K562 (cell line): ENCODE measurements around the gene MAPK4. TPM values are rescaled to one million over a fixed set of nuclear protein-coding genes. Genes with fewer than 3 reads are reported as not detected.

ENCODE experiments used
- ATAC-seq: fragments of 200-7000 bp; cut with Tn5 transposase; 3 replicates; pipeline ENCODE4 v1.9.1; 2020; ENCODE audit warnings: moderate library complexity
- BruUV-seq: library from RNA; stranded (reverse); fragments of 400-500 nt; replicated peaks from 2 replicates; lab custom pipeline; 2021; lab: Mats Ljungman, UMichigan
- CTCF ChIA-PET: fragments of 300-600 bp; formaldehyde crosslinking; extraction: SDS; loops from one replicate; lab custom pipeline; 2021; ENCODE audit warnings: low intra/inter-chr PET ratio; lab: Yijun Ruan, JAX
- POLR2A ChIA-PET: fragments of 300-600, 350-650 bp; sonication (Branson Sonifier 250); formaldehyde crosslinking; extraction: SDS; loops from one replicate; lab custom pipeline; 2021; ENCODE audit warnings: antibody characterized with exemption, inconsistent platforms; lab: Yijun Ruan, JAX
- DNase-seq, 4 experiments: peaks; one replicate each; pipeline versions ENCODE4 v3.0.0 to v3.0.0-alpha.2; 2011 to 2018; ENCODE audit warnings: low spot score in 3 of 4, mixed read lengths in 3 of 4; ENCODE audit errors: extremely low read depth in 1 of 4
- FAIRE-seq: peaks from 2 replicates; lab custom pipeline; 2011; peaks lifted over from hg19 to GRCh38; lab: Jason Lieb, UNC
- H2AFZ ChIP-seq: 2 replicates; pipeline ENCODE4 v1.6.0; 2011; ENCODE audit warnings: low read depth, low read length, control low read depth, inconsistent platforms
- H3K27ac ChIP-seq: fragments of 200-600 bp; 3 replicates; pipeline ENCODE4 v1.8.0; 2011; ENCODE audit warnings: low read depth, mild to moderate bottlenecking, control low read depth, inconsistent platforms, low read length, moderate library complexity, mixed read lengths; ENCODE audit errors: extremely low read depth
- H3K27me3 ChIP-seq, 2 experiments: fragments of 300-600 bp in 1 of 2; 2 replicates in 1 of 2; 3 replicates in 1 of 2; pipeline versions ENCODE4 v1.6.0 to v1.8.0; 2011; ENCODE audit warnings: inconsistent platforms in 2 of 2, low read length in 2 of 2, mild to moderate bottlenecking in 1 of 2, mixed read lengths in 1 of 2, moderate library complexity in 1 of 2; ENCODE audit not compliant: control insufficient read depth in 2 of 2, insufficient read depth in 2 of 2
- H3K36me3 ChIP-seq: fragments of 300-600 bp; 3 replicates; pipeline ENCODE4 v1.8.0; 2011; ENCODE audit warnings: mild to moderate bottlenecking, low read length, inconsistent platforms; ENCODE audit not compliant: control insufficient read depth, insufficient read depth
- H3K4me1 ChIP-seq, 2 experiments: fragments of 200-600 bp in 1 of 2; replicated peaks in 1 of 2; 2 replicates in 1 of 2; 3 replicates in 1 of 2; pipeline versions ENCODE4 v1.5.1 to v1.8.0; 2011; ENCODE audit warnings: inconsistent platforms in 2 of 2, low read length in 2 of 2, mild to moderate bottlenecking in 1 of 2, mixed read lengths in 1 of 2, moderate library complexity in 1 of 2; ENCODE audit not compliant: control insufficient read depth in 2 of 2, insufficient read depth in 2 of 2
- H3K4me2 ChIP-seq: 2 replicates; pipeline ENCODE4 v1.6.1; 2011; ENCODE audit warnings: low read length, control low read depth, inconsistent platforms, mixed read lengths; ENCODE audit not compliant: insufficient read depth
- H3K4me3 ChIP-seq: fragments of 200-600 bp; sonication (generic), shearing (Covaris generic); 2 replicates; pipeline ENCODE4 v1.5.1; 2016; ENCODE audit warnings: control low read depth, inconsistent platforms
- H3K79me2 ChIP-seq: fragments of 200-600 bp; 3 replicates; pipeline ENCODE4 v1.8.0; 2011; ENCODE audit warnings: low read length, inconsistent platforms; ENCODE audit not compliant: control insufficient read depth, insufficient read depth
- H3K9ac ChIP-seq, 2 experiments: 2 replicates each; pipeline versions ENCODE4 v1.6.0 to v1.6.1; 2011; ENCODE audit warnings: low read depth in 2 of 2, low read length in 2 of 2, control low read depth in 1 of 2, inconsistent platforms in 1 of 2, mild to moderate bottlenecking in 1 of 2, mixed read lengths in 1 of 2; ENCODE audit not compliant: insufficient read depth in 1 of 2
- H3K9me1 ChIP-seq: one replicate; pipeline ENCODE4 v1.6.0; 2011; ENCODE audit warnings: inconsistent platforms, mild to moderate bottlenecking, low read length, moderate library complexity; ENCODE audit not compliant: control insufficient read depth, insufficient read depth
- H3K9me3 ChIP-seq: replicated peaks from 2 replicates; pipeline ENCODE4 v1.5.1; 2011; ENCODE audit warnings: low read depth, low read length, inconsistent platforms; ENCODE audit not compliant: control insufficient read depth, insufficient read depth
- H4K20me1 ChIP-seq: replicated peaks from 2 replicates; pipeline ENCODE4 v1.6.1; 2011; ENCODE audit warnings: low read length, inconsistent platforms, mixed read lengths; ENCODE audit not compliant: control insufficient read depth, insufficient read depth
- CSDE1 ChIP-seq, 2 experiments: fragments of 450-650 bp; IDR thresholded peaks; 2 replicates each; pipeline ENCODE4 v1.6.1; 2016; ENCODE audit warnings: mild to moderate bottlenecking in 1 of 2
- DLX4 ChIP-seq: fragments of 250-450 bp; sonication (Bioruptor Pico); IDR thresholded peaks from 2 replicates; pipeline ENCODE4 v1.6.1; 2021; ENCODE audit warnings: mild to moderate bottlenecking
- ELF1 ChIP-seq: fragments of 200-800 bp; sonication (Bioruptor generic); IDR thresholded peaks from 2 replicates; pipeline ENCODE4 v1.6.1; 2016; ENCODE audit warnings: missing genetic modification characterization, missing compliant biosample characterization
- IFI16 ChIP-seq: fragments of 250-450 bp; sonication (Bioruptor Pico); IDR thresholded peaks from 2 replicates; pipeline ENCODE4 v2.1.2; 2022; ENCODE audit warnings: mild to moderate bottlenecking, inconsistent platforms
- MTA3 ChIP-seq: fragments of 450-650 bp; formaldehyde crosslinking; IDR thresholded peaks from 2 replicates; pipeline ENCODE4 v1.6.1; 2017; ENCODE audit warnings: mild to moderate bottlenecking, borderline replicate concordance
- SRF ChIP-seq, 2 experiments: fragments of 250-450, 450-650 bp in 1 of 2; sonication (Bioruptor Pico) in 1 of 2; sonication (generic) in 1 of 2; formaldehyde crosslinking; IDR thresholded peaks; 2 replicates each; pipeline versions ENCODE4 v1.5.0 to v1.5.1; 2020 to 2022; ENCODE audit warnings: mild to moderate bottlenecking in 1 of 2, missing genetic modification reagents in 1 of 2
- WGBS: fragments of 100-300 bp; shearing (Covaris generic); methylation state at CpG from one replicate; pipeline ENCODE4 v1.1.6; 2016; ENCODE audit warnings: low coverage, mixed read lengths; ENCODE audit not compliant: insufficient coverage; ENCODE audit errors: missing lambda C conversion rate; 5-methylcytosine and 5-hydroxymethylcytosine counted together
- in situ Hi-C: fragments of 300-500 bp; cut with MboI; formaldehyde crosslinking; loops from 4 replicates; pipeline ENCODE4 v1.15.0; 2018; ENCODE audit warnings: inconsistent platforms, mixed read lengths
- intact Hi-C: fragments of 100-400 bp; cut with micrococcal nuclease; formaldehyde crosslinking; loops from 2 replicates; pipeline ENCODE4 v1.14.2; 2022
- polyA plus RNA-seq, 8 experiments: library from polyadenylated mRNA; depleted of rRNA in 4 of 8; stranded (reverse) in 5 of 8; unstranded in 3 of 8; fragments of >200 nt; fragmentation: Nextera tagmentation in 2 of 8; fragmentation: Illumina TruSeq in 1 of 8; extraction: Ambion mirVana in 2 of 8; extraction: Trizol in 1 of 8; gene quantifications; 2 replicates each; pipeline versions ENCODE4 v1.2.1 to v1.2.3, GENCODE V29; 2011 to 2014; ENCODE audit warnings: inconsistent platforms in 1 of 8, missing spikeins in 1 of 8
- total RNA-seq, 7 experiments: library from RNA; depleted of rRNA in 6 of 7; stranded (reverse); fragments of >200 nt in 6 of 7; fragmentation: Illumina TruSeq in 2 of 7; extraction: Trizol in 2 of 7; gene quantifications; 2 replicates each; pipeline versions ENCODE4 v1.2.1 to v1.2.3, GENCODE V29; 2011 to 2021; ENCODE audit warnings: low replicate concordance in 1 of 7
- TF ChIP-seq, protein P1 (sequence below): fragments of 450-650 bp; IDR thresholded peaks from 2 replicates; pipeline ENCODE4 v1.6.1; 2016; ENCODE audit warnings: mild to moderate bottlenecking, moderate library complexity

Gene MAPK4
- total and polyA plus RNA-seq, 9 of the 15 experiments (the other 6 are each of a cell fraction or from before 2014, with no cell fraction given): not detected

DNA sequence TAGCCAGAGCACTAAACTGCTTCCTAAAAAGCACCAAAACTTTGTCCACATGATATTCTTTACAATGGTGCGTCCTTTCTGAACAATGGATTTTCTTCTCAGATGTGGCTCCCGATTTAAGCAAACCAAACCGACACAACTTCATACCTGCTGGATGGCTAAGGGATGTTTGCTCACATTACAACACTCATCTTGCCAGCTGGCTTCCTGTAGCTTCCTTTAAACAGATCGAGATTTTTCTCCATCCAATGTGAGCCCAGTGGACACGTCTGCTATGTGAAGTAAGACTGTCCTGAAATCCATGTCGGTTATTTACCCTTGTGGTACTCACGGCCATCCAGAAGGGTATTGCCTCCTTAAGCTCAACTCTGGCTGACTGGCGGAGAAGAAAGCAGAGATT, 126.5 kb downstream of the MAPK4 start:
- Histone ChIP-seq H3K9me3 (no peaks in the 10 kb centered on the region), H4K20me1 (no peaks in the 10 kb centered on the region), H3K4me1 (no peaks in the 10 kb centered on the region), H3K9ac (no peak overlapping the region), H3K4me3 (no peak overlapping the region), H3K4me2 (no peak overlapping the region), H3K36me3 (no peaks in the 10 kb centered on the region), H3K27me3 (peaks cover 0 to 5% of the 10 kb centered on the region in 2 experiments; a peak in 1 of 5 replicates), H3K27ac (no peak overlapping the region), H3K9me1 (no peaks in the 10 kb centered on the region), H3K79me2 (no peaks in the 10 kb centered on the region), H2AFZ (no peak overlapping the region)
- intact Hi-C loops (no loop called here), in situ Hi-C loops (no loop called here)
- ChIA-PET POLR2A (no interaction called here), CTCF (no interaction called here)
- no TSS peak for BruUV-seq
- DNase-seq (no peak), FAIRE-seq (no peak), ATAC-seq (no peak)
- WGBS: 1% methylated on average over 8 of the region's 8 CpGs
- no peak for TF ChIP-seq DLX4
- TF ChIP-seq, protein P1, sequence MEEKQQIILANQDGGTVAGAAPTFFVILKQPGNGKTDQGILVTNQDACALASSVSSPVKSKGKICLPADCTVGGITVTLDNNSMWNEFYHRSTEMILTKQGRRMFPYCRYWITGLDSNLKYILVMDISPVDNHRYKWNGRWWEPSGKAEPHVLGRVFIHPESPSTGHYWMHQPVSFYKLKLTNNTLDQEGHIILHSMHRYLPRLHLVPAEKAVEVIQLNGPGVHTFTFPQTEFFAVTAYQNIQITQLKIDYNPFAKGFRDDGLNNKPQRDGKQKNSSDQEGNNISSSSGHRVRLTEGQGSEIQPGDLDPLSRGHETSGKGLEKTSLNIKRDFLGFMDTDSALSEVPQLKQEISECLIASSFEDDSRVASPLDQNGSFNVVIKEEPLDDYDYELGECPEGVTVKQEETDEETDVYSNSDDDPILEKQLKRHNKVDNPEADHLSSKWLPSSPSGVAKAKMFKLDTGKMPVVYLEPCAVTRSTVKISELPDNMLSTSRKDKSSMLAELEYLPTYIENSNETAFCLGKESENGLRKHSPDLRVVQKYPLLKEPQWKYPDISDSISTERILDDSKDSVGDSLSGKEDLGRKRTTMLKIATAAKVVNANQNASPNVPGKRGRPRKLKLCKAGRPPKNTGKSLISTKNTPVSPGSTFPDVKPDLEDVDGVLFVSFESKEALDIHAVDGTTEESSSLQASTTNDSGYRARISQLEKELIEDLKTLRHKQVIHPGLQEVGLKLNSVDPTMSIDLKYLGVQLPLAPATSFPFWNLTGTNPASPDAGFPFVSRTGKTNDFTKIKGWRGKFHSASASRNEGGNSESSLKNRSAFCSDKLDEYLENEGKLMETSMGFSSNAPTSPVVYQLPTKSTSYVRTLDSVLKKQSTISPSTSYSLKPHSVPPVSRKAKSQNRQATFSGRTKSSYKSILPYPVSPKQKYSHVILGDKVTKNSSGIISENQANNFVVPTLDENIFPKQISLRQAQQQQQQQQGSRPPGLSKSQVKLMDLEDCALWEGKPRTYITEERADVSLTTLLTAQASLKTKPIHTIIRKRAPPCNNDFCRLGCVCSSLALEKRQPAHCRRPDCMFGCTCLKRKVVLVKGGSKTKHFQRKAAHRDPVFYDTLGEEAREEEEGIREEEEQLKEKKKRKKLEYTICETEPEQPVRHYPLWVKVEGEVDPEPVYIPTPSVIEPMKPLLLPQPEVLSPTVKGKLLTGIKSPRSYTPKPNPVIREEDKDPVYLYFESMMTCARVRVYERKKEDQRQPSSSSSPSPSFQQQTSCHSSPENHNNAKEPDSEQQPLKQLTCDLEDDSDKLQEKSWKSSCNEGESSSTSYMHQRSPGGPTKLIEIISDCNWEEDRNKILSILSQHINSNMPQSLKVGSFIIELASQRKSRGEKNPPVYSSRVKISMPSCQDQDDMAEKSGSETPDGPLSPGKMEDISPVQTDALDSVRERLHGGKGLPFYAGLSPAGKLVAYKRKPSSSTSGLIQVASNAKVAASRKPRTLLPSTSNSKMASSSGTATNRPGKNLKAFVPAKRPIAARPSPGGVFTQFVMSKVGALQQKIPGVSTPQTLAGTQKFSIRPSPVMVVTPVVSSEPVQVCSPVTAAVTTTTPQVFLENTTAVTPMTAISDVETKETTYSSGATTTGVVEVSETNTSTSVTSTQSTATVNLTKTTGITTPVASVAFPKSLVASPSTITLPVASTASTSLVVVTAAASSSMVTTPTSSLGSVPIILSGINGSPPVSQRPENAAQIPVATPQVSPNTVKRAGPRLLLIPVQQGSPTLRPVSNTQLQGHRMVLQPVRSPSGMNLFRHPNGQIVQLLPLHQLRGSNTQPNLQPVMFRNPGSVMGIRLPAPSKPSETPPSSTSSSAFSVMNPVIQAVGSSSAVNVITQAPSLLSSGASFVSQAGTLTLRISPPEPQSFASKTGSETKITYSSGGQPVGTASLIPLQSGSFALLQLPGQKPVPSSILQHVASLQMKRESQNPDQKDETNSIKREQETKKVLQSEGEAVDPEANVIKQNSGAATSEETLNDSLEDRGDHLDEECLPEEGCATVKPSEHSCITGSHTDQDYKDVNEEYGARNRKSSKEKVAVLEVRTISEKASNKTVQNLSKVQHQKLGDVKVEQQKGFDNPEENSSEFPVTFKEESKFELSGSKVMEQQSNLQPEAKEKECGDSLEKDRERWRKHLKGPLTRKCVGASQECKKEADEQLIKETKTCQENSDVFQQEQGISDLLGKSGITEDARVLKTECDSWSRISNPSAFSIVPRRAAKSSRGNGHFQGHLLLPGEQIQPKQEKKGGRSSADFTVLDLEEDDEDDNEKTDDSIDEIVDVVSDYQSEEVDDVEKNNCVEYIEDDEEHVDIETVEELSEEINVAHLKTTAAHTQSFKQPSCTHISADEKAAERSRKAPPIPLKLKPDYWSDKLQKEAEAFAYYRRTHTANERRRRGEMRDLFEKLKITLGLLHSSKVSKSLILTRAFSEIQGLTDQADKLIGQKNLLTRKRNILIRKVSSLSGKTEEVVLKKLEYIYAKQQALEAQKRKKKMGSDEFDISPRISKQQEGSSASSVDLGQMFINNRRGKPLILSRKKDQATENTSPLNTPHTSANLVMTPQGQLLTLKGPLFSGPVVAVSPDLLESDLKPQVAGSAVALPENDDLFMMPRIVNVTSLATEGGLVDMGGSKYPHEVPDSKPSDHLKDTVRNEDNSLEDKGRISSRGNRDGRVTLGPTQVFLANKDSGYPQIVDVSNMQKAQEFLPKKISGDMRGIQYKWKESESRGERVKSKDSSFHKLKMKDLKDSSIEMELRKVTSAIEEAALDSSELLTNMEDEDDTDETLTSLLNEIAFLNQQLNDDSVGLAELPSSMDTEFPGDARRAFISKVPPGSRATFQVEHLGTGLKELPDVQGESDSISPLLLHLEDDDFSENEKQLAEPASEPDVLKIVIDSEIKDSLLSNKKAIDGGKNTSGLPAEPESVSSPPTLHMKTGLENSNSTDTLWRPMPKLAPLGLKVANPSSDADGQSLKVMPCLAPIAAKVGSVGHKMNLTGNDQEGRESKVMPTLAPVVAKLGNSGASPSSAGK: no peak
- TF ChIP-seq ELF1: no peak
- no peak for TF ChIP-seq SRF (CRISPR knock-in tag; IDR thresholded peaks at IDR 0.05)
- TF ChIP-seq IFI16 (CRISPR knock-in tag): no peak
- no peak for TF ChIP-seq CSDE1 (IDR thresholded peaks at IDR 0.05)
- no peak for TF ChIP-seq MTA3
